Parathyroid adenoma (tissue), 2 donors: ENCODE data around the gene ZBTB7B.
"Not testable (repeated sequence)": the region's sequence is repeated elsewhere in the genome, so short reads cannot be mapped to it uniquely, and the experiment has no call there.

Source experiments
- H2AFZ ChIP-seq: fragments of 300-600 bp; sonication (generic); one replicate; pipeline ENCODE4 v1.7.0; 2017; ENCODE audit warnings: antibody characterized with exemption, mild to moderate bottlenecking
- H3K27ac ChIP-seq: fragments of 300-600 bp; sonication (generic); one replicate; pipeline ENCODE4 v1.7.0; 2017
- H3K27me3 ChIP-seq: fragments of 300-600 bp; sonication (generic); one replicate; pipeline ENCODE4 v1.7.0; 2017; ENCODE audit warnings: low read length; ENCODE audit not compliant: control insufficient read depth, insufficient read depth
- H3K36me3 ChIP-seq: fragments of 300-600 bp; sonication (generic); one replicate; pipeline ENCODE4 v1.7.0; 2017; ENCODE audit warnings: low read length; ENCODE audit not compliant: control insufficient read depth, insufficient read depth
- H3K4me1 ChIP-seq: fragments of 300-600 bp; sonication (generic); one replicate; pipeline ENCODE4 v1.7.0; 2017; ENCODE audit warnings: control low read depth
- H3K4me2 ChIP-seq: fragments of 300-600 bp; sonication (generic); one replicate; pipeline ENCODE4 v1.7.0; 2017; ENCODE audit warnings: low read length
- H3K4me3 ChIP-seq: fragments of 300-600 bp; sonication (generic); one replicate; pipeline ENCODE4 v1.7.0; 2017; ENCODE audit warnings: low read depth, low read length
- H3K79me2 ChIP-seq: fragments of 300-600 bp; sonication (generic); one replicate; pipeline ENCODE4 v1.7.0; 2017; ENCODE audit warnings: control low read depth
- H3K9ac ChIP-seq: fragments of 300-600 bp; sonication (generic); one replicate; pipeline ENCODE4 v1.7.0; 2017; ENCODE audit warnings: mild to moderate bottlenecking
- H3K9me3 ChIP-seq: fragments of 300-600 bp; sonication (generic); one replicate; pipeline ENCODE4 v1.7.0; 2017; ENCODE audit warnings: low read length; ENCODE audit not compliant: control insufficient read depth
- TF ChIP-seq, protein P1 (sequence below): fragments of 300-600 bp; sonication (generic); IDR thresholded peaks from one replicate; pipeline ENCODE4 v1.7.0; 2017; ENCODE audit warnings: antibody characterized with exemption, mild to moderate bottlenecking
- donor health status: primary hyperparathyroidism.

Gene ZBTB7B

DNA sequence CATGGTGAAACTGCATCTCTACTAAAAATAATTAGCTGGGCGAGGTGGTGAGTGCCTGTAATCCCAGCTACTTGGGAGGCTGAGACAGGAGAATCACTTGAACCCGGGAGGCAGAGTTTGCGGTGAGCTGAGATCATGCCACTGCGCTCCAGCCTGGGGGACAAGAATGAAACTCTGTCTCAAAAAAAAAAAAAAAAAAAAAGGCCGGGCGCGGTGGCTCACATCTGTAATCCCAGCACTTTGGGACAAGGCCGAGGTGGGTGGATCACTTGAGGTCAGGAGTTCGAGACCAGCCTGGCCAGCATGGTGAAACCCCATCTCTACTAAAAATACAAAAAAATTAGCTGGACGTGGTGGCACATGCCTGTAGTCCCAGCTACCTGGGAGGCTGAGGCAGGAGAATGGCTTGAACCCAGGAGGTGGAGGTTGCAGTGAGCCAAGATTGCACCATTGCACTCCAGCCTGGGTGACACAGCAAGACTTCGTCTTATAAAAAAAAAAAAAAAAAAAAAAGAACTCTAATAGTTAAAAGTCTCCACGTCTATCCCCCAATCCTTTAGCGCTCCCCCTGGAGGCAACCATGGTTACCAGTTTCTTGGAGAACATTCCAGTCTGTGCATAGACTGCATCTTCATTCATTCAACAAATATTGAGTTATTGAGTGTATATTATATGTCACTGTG is 7.2 kb upstream of the ZBTB7B start:
- TF ChIP-seq, protein P1, sequence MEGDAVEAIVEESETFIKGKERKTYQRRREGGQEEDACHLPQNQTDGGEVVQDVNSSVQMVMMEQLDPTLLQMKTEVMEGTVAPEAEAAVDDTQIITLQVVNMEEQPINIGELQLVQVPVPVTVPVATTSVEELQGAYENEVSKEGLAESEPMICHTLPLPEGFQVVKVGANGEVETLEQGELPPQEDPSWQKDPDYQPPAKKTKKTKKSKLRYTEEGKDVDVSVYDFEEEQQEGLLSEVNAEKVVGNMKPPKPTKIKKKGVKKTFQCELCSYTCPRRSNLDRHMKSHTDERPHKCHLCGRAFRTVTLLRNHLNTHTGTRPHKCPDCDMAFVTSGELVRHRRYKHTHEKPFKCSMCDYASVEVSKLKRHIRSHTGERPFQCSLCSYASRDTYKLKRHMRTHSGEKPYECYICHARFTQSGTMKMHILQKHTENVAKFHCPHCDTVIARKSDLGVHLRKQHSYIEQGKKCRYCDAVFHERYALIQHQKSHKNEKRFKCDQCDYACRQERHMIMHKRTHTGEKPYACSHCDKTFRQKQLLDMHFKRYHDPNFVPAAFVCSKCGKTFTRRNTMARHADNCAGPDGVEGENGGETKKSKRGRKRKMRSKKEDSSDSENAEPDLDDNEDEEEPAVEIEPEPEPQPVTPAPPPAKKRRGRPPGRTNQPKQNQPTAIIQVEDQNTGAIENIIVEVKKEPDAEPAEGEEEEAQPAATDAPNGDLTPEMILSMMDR: peak; percentile 26
- H3K4me1 ChIP-seq, H3K4me2 ChIP-seq, H3K36me3 ChIP-seq, H2AFZ ChIP-seq, H3K27ac ChIP-seq, H3K27me3 ChIP-seq, H3K4me3 ChIP-seq, H3K9ac ChIP-seq, H3K79me2 ChIP-seq, H3K9me3 ChIP-seq: not testable (repeated sequence)

DNA sequence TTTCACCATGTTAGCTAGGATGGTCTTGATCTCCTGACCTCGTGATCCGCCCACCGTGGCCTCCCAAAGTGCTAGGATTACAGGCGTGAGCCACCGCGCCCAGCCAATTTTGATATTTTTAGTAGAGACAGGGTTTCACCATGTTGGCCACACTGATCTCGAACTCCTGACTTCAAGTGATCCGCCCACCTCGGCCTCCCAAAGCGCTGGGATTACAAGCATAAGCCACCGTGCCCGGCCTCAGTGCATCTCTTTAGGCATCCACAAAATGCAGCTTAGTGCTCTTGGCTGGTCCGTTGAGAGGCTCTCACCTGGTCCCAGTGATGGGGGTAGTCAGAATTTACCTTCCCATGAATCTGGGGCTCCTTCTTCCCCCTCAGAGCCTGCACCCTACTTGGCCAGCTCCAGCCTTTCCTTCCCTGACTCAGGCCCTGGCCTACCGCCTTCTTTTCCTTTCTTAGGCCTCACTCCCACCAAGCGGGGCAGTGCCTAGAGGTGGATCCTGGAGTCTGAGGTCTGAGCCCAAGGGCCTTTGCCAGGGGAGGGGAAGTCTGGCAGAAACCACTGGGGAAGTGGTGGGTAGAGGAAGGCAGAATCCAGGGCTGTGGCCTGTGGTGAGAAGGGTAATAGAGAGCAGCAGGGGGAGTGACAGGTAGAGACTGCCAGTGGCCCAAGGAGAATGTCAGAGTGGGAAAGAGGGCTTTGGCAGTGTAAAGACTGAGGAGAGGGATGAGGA is 5.5 kb upstream of the ZBTB7B start:
- Histone ChIP-seq H3K4me1 (no peaks in the 10 kb centered on the region), H3K79me2 (no peaks in the 10 kb centered on the region), H3K9me3 (no peaks in the 10 kb centered on the region), H3K27me3 (no peaks in the 10 kb centered on the region), H3K36me3 (no peaks in the 10 kb centered on the region), H3K27ac (no peak overlapping the region), H3K9ac (no peak overlapping the region), H3K4me2 (no peak overlapping the region), H3K4me3 (no peak overlapping the region), H2AFZ (no peak overlapping the region)
- TF ChIP-seq, protein P1: no peak

DNA sequence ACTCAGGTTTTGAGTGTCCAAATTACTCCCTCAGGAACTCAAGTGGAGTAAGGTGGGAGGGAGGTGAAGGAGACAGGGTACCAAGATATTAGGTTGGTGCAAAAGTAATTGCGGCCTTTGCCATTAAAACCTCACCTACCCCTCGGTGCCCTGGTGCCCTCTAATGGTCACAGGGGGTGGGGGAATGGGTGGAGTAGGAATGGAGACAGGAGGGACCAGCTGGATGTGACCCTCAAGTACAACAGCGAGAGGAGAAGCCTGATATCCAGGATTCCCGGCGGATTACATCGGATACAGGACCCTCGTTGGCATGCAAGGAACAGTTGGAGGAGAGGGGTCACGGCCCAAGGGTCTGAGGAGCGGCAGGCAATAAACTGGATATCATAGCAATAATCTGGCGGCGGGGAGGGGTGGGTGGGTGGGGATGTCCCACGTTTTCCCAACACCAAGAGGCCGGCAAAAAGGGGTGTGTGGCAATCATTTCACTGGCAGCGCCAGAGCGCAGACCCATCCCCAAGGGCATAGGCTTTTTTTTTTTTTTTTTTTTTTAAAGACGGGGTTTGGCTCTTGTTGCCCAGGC is 4.3 kb upstream of the ZBTB7B start:
- TF ChIP-seq, protein P1: no peak
- Histone ChIP-seq H3K79me2 (no peaks in the 10 kb centered on the region), H3K4me2 (no peak overlapping the region), H3K27ac (no peak overlapping the region), H3K4me1 (no peaks in the 10 kb centered on the region), H3K9ac (no peak overlapping the region), H2AFZ (no peak overlapping the region), H3K27me3 (no peaks in the 10 kb centered on the region), H3K4me3 (no peak overlapping the region), H3K9me3 (no peaks in the 10 kb centered on the region), H3K36me3 (no peaks in the 10 kb centered on the region)

DNA sequence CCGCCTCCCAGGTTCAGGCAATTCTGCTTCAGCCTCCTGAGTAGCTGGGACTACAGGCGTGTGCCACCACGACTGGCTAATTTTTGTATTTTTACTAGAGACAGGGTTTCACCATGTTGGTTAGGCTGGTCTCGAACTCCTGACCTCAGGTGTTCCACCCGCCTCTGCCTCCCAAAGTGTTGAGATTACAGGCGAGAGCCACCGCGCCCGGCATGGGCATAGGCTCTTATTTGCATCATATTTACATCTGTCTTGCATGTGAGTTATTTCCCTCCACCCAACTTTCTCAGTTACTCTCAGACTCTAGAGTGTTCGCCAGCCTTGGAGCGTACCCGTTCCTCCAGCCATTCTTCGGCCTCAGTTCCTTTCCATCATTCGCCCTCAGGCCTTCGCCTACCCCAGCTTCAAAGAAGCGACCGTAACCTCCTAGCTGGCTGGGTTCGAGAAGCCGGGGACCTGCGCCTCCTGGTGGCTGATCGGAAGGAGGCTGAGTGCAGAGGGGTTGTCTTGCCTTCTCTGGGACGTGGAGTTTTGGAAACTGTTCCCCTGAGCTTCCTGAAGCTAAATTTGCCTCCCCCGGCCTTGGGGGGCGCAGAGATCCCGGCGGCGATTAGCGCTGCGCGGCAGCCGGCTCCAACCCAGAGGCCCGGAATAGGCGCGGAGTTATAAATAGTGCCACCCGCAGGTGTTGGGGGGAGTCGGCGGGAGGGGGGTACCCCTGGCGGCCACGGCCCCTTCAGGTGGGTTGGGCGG is 3.6 kb upstream of the ZBTB7B start:
- no peaks in the 10 kb centered on the region for H3K27me3 ChIP-seq
- peak overlapping the region; percentile 25 for H3K4me2 ChIP-seq
- peak overlapping the region; percentile 60 for H3K4me3 ChIP-seq
- H3K9ac ChIP-seq: no peak overlapping the region
- no peaks in the 10 kb centered on the region for H3K4me1 ChIP-seq
- no peak overlapping the region for H3K27ac ChIP-seq
- no peaks in the 10 kb centered on the region for H3K36me3 ChIP-seq
- TF ChIP-seq, protein P1: peak; percentile 66
- no peaks in the 10 kb centered on the region for H3K79me2 ChIP-seq
- no peaks in the 10 kb centered on the region for H3K9me3 ChIP-seq
- peak overlapping the region; percentile 64 for H2AFZ ChIP-seq
